GM18498 (cell line): Measurements from ENCODE around the gene GTF2A1.
A peak's percentile ranks its signal among the peaks of the same experiment; 100 is the strongest.
"Not testable (repeated sequence)": the region's sequence is repeated elsewhere in the genome, so short reads cannot be mapped to it uniquely, and the experiment has no call there.

Experiments
- ATAC-seq: cut with Tn5 transposase; IDR thresholded peaks from one replicate; pipeline ENCODE4 v1.9.1; 2021; ENCODE audit warnings: mild to moderate bottlenecking, moderate library complexity; ENCODE audit not compliant: unreplicated experiment

The GTF2A1 gene

GRCh38 chr14:81220830-81221578, at the start of gene GTF2A1:
GTF2A1 (minus strand) TSS chr14:81220959; CDS start chr14:81220518, 441 bp downstream.
- ATAC-seq, result peak; percentile 77

GRCh38 chr14:81269979-81270375, 49.2 kb upstream of the GTF2A1 start:
- ATAC-seq, result no peak

GRCh38 chr14:81269100-81269978, 48.6 kb upstream of the GTF2A1 start:
- peak; percentile 72 for ATAC-seq

GRCh38 chr14:81268016-81268416, 47.3 kb upstream of the GTF2A1 start:
- ATAC-seq, result no peak

GRCh38 chr14:81265636-81266169, 44.9 kb upstream of the GTF2A1 start:
- ATAC-seq, result no peak

- ATAC-seq, result no peak
Observed at GRCh38 chr14:81264671-81265070, 43.9 kb upstream of the GTF2A1 start.

- no peak for ATAC-seq
Observed at GRCh38 chr14:81263777-81264410, 43.1 kb upstream of the GTF2A1 start.

GRCh38 chr14:81261176-81261575, 40.4 kb upstream of the GTF2A1 start:
- no peak for ATAC-seq

- no peak for ATAC-seq
Observed at GRCh38 chr14:81260732-81261131, 40.0 kb upstream of the GTF2A1 start.

GRCh38 chr14:81256289-81256960, 35.7 kb upstream of the GTF2A1 start:
- peak; percentile 62 for ATAC-seq

- no peak for ATAC-seq
Observed at GRCh38 chr14:81252278-81252677, 31.5 kb upstream of the GTF2A1 start.

GRCh38 chr14:81247271-81247766, 26.6 kb upstream of the GTF2A1 start:
- ATAC-seq, result no peak

GRCh38 chr14:81246461-81247270, 25.9 kb upstream of the GTF2A1 start:
- no peak for ATAC-seq

- ATAC-seq, result no peak
Observed at GRCh38 chr14:81245771-81246170, 25.0 kb upstream of the GTF2A1 start.

GRCh38 chr14:81244431-81244830, 23.7 kb upstream of the GTF2A1 start:
- not testable (repeated sequence) for ATAC-seq

- ATAC-seq, result no peak
Observed at GRCh38 chr14:81243499-81243898, 22.7 kb upstream of the GTF2A1 start.

GRCh38 chr14:81236849-81237248, 16.1 kb upstream of the GTF2A1 start:
- ATAC-seq, result not testable (repeated sequence)

- no peak for ATAC-seq
Observed at GRCh38 chr14:81236138-81236537, 15.4 kb upstream of the GTF2A1 start.

GRCh38 chr14:81235096-81235495, 14.3 kb upstream of the GTF2A1 start:
- ATAC-seq, result no peak

- no peak for ATAC-seq
Observed at GRCh38 chr14:81234278-81234677, 13.5 kb upstream of the GTF2A1 start.
